ENCODE data around the gene LIME1. TPM values are rescaled to one million over a fixed set of nuclear protein-coding genes. Genes with fewer than 3 reads are reported as not detected.

LIME1 gene
- total RNA-seq, 1 experiment from 2014 or later = 4.5 TPM

DNA sequence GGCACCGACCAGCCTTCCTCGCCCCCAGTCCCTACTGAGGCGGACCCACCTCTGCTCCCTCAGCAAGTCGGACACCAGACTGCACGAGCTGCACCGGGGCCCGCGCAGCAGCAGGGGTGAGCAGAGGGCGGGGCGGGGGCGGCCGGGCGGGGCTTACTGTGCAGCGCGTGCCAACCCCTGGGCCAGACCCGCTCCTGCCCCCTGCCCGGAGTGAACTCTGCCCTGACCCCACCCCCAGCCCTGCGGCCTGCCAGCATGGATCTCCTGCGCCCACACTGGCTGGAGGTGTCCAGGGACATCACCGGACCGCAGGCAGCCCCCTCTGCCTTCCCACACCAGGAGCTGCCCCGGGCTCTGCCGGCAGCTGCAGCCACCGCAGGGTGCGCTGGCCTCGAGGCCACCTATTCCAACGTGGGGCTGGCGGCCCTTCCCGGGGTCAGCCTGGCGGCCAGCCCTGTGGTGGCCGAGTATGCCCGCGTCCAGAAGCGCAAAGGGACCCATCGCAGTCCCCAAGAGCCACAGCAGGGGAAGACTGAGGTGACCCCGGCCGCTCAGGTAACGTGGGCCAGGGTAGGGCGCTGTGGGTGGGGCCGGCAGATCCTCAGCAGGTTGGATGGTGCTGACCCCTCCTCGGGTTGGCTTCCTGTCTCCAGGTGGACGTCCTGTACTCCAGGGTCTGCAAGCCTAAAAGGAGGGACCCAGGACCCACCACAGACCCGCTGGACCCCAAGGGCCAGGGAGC lies 1.7 kb downstream of the LIME1 start:
- Mint-ChIP-seq H3K4me3 (peak overlapping the region; percentile 31; the same call in 1 of the 2 replicates), H3K4me1 (no peaks in the 10 kb centered on the region), H3K27me3 (ENCODE audit: low read depth) (no peaks in the 10 kb centered on the region), H3K27ac (no peak overlapping the region), H3K36me3 (peaks cover 8% of the 10 kb centered on the region; the same call in 1 of the 2 replicates), H3K9me3 (no peaks in the 10 kb centered on the region)
- ChIA-PET POLR2A (interaction anchor here (1.3 to 1.5 kb wide), 2 partner anchors 30 to 127 kb away, joined by 6 to 7 read pairs; partner anchors contain the start of genes ARFRP1, TPD52L2 and ZGPAT), CTCF (interaction anchor here (0.8 to 2.2 kb wide), 7 partner anchors 10 to 243 kb away, joined by 3 to 10 read pairs (median 5); partner anchors contain the start of genes ARFRP1, PRPF6 and ZGPAT)
- DNase-seq (ENCODE audit: low spot score) (peak; percentile 42), ATAC-seq (peak; percentile 0; the same call in 1 of the 2 replicates)
- TF ChIP-seq GTF2I (CRISPR knock-in tag; conservative IDR thresholded peaks at IDR 0.05) = no peak
- no peak for TF ChIP-seq ZNF671 (CRISPR knock-in tag; IDR thresholded peaks at IDR 0.05)
- TF ChIP-seq, protein P1, sequence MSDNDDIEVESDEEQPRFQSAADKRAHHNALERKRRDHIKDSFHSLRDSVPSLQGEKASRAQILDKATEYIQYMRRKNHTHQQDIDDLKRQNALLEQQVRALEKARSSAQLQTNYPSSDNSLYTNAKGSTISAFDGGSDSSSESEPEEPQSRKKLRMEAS (CRISPR knock-in tag; IDR thresholded peaks at IDR 0.05) = peak; percentile 0
- no peak for TF ChIP-seq TP53 (CRISPR knock-in tag; IDR thresholded peaks at IDR 0.05)
- TF ChIP-seq, protein P2, sequence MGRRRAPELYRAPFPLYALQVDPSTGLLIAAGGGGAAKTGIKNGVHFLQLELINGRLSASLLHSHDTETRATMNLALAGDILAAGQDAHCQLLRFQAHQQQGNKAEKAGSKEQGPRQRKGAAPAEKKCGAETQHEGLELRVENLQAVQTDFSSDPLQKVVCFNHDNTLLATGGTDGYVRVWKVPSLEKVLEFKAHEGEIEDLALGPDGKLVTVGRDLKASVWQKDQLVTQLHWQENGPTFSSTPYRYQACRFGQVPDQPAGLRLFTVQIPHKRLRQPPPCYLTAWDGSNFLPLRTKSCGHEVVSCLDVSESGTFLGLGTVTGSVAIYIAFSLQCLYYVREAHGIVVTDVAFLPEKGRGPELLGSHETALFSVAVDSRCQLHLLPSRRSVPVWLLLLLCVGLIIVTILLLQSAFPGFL (CRISPR knock-in tag; IDR thresholded peaks at IDR 0.05; ENCODE audit: borderline replicate concordance) = peak; percentile 48; the same call in 1 of the 2 replicates
- TF ChIP-seq, protein P3, sequence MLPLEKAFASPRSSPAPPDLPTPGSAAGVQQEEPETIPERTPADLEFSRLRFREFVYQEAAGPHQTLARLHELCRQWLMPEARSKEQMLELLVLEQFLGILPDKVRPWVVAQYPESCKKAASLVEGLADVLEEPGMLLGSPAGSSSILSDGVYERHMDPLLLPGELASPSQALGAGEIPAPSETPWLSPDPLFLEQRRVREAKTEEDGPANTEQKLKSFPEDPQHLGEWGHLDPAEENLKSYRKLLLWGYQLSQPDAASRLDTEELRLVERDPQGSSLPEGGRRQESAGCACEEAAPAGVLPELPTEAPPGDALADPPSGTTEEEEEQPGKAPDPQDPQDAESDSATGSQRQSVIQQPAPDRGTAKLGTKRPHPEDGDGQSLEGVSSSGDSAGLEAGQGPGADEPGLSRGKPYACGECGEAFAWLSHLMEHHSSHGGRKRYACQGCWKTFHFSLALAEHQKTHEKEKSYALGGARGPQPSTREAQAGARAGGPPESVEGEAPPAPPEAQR (CRISPR knock-in tag; IDR thresholded peaks at IDR 0.05) = no peak
- TF ChIP-seq, protein P4, sequence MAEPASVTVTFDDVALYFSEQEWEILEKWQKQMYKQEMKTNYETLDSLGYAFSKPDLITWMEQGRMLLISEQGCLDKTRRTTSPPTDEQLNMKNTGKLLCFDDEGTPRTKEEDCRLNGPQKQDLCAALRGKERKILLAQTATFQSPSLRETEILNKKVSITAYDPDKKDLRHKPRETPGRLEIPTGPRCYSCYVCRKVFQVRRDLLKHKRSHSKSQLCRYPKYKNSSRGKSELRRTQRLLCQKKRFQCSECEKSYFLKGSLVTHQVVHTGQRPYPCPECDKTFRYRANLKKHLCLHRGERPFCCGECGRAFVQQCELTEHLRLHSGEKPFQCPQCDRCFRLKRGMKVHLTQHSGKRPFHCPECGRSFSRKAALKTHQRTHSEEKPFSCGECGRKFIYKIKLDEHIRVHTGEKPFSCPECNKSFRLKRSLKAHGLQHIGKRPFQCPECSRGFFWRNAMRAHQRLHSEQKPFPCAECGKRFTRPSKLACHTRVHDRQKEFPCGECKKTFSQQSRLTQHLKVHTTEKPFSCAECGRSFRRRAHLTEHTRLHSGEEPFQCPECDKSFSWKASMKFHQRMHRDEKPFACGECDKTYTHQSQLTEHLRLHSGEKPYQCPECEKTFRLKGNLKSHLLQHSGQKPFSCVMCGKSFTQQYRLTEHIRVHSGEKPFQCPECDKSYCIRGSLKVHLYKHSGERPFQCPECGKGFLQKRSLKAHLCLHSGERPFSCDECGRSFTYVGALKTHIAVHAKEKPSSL (CRISPR knock-in tag; conservative IDR thresholded peaks at IDR 0.05) = no peak
- TF ChIP-seq NFE2L1 (CRISPR knock-in tag; IDR thresholded peaks at IDR 0.05) = no peak
- 0 out of 2 replicates have a peak, but pooled peaks have one; percentile 21 for TF ChIP-seq ZNF423 (CRISPR knock-in tag; IDR thresholded peaks at IDR 0.05)
- TF ChIP-seq, protein P5, sequence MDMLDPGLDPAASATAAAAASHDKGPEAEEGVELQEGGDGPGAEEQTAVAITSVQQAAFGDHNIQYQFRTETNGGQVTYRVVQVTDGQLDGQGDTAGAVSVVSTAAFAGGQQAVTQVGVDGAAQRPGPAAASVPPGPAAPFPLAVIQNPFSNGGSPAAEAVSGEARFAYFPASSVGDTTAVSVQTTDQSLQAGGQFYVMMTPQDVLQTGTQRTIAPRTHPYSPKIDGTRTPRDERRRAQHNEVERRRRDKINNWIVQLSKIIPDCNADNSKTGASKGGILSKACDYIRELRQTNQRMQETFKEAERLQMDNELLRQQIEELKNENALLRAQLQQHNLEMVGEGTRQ (CRISPR knock-in tag; IDR thresholded peaks at IDR 0.05) = no peak
- no peak for TF ChIP-seq RORB (CRISPR knock-in tag; IDR thresholded peaks at IDR 0.05)
- TF ChIP-seq, protein P6, sequence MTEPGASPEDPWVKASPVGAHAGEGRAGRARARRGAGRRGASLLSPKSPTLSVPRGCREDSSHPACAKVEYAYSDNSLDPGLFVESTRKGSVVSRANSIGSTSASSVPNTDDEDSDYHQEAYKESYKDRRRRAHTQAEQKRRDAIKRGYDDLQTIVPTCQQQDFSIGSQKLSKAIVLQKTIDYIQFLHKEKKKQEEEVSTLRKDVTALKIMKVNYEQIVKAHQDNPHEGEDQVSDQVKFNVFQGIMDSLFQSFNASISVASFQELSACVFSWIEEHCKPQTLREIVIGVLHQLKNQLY (CRISPR knock-in tag; IDR thresholded peaks at IDR 0.05) = no peak
- TF ChIP-seq, protein P7, sequence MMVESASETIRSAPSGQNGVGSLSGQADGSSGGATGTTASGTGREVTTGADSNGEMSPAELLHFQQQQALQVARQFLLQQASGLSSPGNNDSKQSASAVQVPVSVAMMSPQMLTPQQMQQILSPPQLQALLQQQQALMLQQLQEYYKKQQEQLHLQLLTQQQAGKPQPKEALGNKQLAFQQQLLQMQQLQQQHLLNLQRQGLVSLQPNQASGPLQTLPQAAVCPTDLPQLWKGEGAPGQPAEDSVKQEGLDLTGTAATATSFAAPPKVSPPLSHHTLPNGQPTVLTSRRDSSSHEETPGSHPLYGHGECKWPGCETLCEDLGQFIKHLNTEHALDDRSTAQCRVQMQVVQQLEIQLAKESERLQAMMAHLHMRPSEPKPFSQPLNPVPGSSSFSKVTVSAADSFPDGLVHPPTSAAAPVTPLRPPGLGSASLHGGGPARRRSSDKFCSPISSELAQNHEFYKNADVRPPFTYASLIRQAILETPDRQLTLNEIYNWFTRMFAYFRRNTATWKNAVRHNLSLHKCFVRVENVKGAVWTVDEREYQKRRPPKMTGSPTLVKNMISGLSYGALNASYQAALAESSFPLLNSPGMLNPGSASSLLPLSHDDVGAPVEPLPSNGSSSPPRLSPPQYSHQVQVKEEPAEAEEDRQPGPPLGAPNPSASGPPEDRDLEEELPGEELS (CRISPR knock-in tag; IDR thresholded peaks at IDR 0.05) = 0 out of 2 replicates have a peak, but pooled peaks have one; percentile 34
- no peak for TF ChIP-seq JUN (CRISPR knock-in tag; IDR thresholded peaks at IDR 0.05)
- TF ChIP-seq NR2C2 (CRISPR knock-in tag; IDR thresholded peaks at IDR 0.05) = no peak
- TF ChIP-seq, protein P8, sequence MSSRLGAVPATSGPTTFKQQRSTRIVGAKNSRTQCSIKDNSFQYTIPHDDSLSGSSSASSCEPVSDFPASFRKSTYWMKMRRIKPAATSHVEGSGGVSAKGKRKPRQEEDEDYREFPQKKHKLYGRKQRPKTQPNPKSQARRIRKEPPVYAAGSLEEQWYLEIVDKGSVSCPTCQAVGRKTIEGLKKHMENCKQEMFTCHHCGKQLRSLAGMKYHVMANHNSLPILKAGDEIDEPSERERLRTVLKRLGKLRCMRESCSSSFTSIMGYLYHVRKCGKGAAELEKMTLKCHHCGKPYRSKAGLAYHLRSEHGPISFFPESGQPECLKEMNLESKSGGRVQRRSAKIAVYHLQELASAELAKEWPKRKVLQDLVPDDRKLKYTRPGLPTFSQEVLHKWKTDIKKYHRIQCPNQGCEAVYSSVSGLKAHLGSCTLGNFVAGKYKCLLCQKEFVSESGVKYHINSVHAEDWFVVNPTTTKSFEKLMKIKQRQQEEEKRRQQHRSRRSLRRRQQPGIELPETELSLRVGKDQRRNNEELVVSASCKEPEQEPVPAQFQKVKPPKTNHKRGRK (CRISPR knock-in tag; IDR thresholded peaks at IDR 0.05; ENCODE audit: borderline replicate concordance) = no peak
- TF ChIP-seq GABPB1 (CRISPR knock-in tag; IDR thresholded peaks at IDR 0.05) = no peak; the same call in 1 of the 2 replicates
- 0 out of 2 replicates have a peak, but pooled peaks have one; percentile 20 for TF ChIP-seq ZNF263 (CRISPR knock-in tag; IDR thresholded peaks at IDR 0.05; ENCODE audit: low read depth)
- no peak for TF ChIP-seq MXD4 (CRISPR knock-in tag; IDR thresholded peaks at IDR 0.05; ENCODE audit: borderline replicate concordance)
- TF ChIP-seq JAZF1 (CRISPR knock-in tag; IDR thresholded peaks at IDR 0.05) = no peak
- 0 out of 2 replicates have a peak, but pooled peaks have one; percentile 31 for TF ChIP-seq ZNF317 (CRISPR knock-in tag; IDR thresholded peaks at IDR 0.05; ENCODE audit: borderline replicate concordance, low read depth)
- TF ChIP-seq, protein P9, sequence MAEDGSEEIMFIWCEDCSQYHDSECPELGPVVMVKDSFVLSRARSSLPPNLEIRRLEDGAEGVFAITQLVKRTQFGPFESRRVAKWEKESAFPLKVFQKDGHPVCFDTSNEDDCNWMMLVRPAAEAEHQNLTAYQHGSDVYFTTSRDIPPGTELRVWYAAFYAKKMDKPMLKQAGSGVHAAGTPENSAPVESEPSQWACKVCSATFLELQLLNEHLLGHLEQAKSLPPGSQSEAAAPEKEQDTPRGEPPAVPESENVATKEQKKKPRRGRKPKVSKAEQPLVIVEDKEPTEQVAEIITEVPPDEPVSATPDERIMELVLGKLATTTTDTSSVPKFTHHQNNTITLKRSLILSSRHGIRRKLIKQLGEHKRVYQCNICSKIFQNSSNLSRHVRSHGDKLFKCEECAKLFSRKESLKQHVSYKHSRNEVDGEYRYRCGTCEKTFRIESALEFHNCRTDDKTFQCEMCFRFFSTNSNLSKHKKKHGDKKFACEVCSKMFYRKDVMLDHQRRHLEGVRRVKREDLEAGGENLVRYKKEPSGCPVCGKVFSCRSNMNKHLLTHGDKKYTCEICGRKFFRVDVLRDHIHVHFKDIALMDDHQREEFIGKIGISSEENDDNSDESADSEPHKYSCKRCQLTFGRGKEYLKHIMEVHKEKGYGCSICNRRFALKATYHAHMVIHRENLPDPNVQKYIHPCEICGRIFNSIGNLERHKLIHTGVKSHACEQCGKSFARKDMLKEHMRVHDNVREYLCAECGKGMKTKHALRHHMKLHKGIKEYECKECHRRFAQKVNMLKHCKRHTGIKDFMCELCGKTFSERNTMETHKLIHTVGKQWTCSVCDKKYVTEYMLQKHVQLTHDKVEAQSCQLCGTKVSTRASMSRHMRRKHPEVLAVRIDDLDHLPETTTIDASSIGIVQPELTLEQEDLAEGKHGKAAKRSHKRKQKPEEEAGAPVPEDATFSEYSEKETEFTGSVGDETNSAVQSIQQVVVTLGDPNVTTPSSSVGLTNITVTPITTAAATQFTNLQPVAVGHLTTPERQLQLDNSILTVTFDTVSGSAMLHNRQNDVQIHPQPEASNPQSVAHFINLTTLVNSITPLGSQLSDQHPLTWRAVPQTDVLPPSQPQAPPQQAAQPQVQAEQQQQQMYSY (CRISPR knock-in tag; IDR thresholded peaks at IDR 0.05) = peak; percentile 52

All from WTC11 (cell line).